8988T (cell line): ENCODE results near the gene COTL1.
A peak's percentile ranks its signal among the peaks of the same experiment; 100 is the strongest.
"Not testable (repeated sequence)": the region's sequence is repeated elsewhere in the genome, so short reads cannot be mapped to it uniquely, and the experiment has no call there.

Experiments used
- DNase-seq: peaks from one replicate; pipeline ENCODE4 v3.0.0; 2011

COTL1 gene

DNA sequence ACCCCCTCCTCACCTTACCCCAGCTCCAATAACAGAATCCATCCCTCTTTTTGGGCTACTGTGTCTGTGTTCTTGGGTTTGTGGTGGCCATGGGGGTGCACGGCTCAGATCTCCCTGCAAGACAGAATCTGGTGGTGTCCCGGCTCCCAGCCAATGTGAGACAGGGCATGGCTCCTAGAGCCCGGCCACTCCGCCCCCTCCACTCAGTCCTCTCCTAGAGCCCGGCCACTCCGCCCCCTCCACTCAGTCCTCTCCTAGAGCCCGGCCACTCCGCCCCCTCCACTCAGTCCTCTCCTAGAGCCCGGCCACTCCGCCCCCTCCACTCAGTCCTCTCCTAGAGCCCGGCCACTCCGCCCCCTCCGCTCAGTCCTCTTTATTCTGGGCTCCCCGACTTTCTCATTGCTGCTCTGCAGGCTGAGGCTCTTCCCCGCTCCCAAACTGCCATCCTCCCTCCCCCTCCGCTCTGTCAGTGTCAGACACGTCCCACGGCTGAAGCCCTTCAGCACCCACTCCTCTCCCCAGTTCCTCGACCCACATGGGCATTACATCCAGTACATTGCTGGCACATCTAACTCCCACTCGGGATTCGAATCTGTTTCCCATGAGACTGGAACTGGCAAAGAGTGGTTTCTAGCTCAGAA is 92.8 kb downstream of the COTL1 start:
- DNase-seq = not testable (repeated sequence)

DNA sequence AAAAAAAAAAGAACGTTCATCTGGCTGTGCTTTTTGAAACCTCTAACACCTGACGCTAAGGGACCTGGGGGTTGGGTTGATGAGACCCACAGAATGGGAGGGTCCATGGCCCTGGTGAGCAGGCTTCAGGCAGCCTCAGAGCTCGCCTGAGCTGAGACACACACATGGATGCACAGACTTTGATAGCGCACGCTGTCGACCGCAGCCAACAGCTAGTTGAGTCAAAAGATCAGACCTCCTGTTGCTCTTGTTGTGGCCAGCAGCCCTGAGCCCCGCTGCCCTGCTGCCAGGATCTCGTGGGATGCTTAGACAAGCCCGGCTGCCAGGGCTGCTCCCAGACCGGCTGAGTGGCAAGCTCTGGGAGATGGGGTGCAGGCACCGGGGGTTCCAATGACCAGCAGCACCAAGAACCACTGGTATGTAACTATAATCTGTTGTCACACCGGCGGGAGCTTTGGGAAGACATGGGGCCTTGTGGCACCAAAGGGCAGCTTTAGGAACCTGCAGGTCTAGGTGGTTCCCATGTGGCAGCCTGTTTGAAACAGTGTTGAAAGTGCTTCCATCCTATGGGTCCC is 93.4 kb downstream of the COTL1 start:
- DNase-seq = no peak

DNA sequence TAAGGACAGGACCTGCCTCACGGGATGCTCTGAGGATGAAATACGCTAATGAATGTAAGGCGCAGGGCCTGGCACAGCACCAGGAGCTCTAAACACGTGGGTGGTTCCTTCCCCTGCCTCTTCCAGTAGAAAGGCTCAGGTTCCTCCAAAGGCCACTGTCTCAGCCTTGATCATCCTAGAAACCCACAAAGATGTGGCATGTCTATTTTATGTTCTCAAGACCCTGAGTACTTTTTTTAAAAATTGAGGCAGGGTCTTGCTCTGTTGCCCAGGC is 96.4 kb downstream of the COTL1 start:
- DNase-seq = no peak

DNA sequence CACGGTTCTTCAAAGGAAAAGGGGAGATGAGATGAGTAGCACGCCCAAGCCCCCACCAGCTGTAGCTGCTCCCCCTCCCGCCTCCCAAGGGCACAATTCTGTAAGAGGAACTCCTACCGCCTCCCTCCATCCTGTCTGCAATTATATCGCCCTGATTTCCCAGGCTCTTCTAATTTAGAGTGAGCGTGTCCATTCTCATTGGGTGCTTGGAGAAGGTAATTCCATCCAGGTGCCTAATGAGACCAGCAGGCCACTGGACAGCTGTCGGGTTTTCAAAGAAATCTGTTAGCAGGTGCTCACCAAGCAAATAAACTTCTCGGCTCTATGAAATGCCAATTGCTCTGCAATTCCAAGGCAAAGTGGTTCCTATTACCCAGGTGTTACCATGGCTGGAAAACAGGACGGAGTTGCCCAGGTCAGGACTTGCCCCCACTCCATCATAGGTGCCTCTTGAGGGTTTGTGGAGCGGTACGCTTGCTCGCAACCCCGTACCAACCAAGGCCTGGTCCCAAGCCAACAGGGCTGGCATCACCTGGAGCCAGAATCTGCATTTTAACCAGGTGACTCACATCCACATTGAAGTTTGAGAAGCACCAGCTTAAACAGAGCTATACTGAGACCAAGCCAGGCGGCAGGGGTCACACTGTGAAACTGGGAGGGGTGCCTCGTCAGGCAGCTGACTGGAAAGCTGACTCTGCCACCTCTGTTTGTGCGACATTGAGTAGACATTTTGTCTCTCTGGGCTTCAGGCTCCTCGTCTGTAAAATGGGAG is 97.0 kb downstream of the COTL1 start:
- no peak for DNase-seq

DNA sequence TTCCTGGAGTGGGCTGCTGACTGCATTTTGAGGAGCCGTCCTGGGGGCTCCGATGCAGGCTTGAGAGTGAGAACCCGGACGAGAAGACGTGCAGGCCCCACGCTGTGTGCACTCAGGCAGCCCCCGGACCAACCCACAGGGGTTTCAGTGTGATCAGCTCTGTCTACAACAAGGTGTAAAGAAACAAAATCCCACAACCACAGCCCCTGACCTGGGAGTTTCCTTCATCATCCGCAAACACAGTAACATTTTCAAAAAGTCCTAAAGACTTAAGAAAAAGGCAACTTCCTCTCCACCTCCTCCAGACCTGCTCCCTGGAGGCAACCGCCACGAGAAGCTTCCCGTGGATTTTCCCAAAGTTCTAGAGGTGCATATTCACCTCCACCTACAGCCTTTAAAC is 98.0 kb downstream of the COTL1 start:
- DNase-seq = no peak

DNA sequence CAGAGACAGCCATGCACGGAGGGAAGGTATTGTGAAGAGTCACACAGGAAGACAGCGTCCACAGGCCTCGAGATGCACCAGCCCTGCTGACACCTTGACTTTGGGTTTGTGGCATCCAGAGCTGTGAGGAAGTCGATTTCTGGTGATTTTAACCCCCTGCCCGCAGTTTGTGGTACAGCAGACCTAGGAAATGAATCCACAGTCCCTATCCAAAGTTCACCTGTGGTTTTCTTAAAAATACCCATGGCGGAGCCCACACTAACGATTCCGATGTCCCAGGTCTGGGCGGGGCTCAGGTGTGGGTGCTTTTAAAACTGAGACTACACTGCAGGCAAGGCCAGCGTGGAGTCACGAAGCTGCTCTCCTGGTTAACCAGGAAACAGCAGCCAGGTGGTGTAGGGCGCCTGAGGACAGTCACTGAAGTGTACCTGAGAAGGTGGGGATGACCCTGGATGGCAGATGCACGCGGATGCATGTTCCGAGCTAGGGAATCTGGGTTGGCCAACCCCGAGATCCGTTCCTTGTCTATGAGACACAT is 99.0 kb downstream of the COTL1 start:
- no peak for DNase-seq

DNA sequence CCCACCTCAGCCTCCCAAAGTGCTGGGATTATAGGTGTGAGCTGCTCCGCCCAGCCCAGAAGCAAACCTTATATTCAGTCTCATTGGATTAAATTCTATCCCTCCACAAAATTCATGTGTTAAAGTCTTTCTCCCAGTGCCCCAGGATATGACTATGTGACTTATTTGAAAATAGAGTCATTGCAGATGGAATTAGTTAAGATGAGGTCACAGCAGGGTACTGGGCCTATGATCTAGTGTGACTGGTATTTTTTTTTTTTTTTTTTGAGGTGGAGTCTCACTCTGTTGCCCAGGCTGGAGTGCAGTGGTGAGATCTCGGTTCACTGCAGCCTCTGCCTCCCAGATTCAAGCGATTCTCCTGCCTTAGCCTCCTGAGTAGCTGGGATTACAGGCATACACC is 99.7 kb downstream of the COTL1 start:
- peak; percentile 65 for DNase-seq

DNA sequence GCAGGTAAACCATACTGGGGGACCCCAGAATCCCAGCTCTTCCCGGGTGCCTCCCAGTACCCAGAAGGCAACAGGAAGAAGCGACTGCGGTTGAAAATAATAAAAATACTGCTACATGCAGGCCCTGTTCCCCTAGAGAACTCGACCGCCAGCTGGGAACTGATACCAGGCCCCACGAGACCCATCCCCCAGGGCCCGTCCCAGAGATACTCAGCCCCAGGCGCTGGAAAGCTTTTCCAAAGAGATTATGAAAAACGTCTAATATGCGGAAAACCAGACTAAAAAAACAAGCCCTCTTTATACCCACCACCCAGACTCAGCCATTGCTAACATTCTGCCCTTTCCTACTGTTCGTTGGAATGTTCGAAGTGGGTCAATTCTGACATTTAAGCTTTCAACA is 100.5 kb downstream of the COTL1 start:
- DNase-seq = no peak
